Thyroid gland (tissue), 4 donors: ENCODE results near the gene ANKRD9. TPM values are rescaled to one million over a fixed set of nuclear protein-coding genes. Genes with fewer than 3 reads are reported as not detected.

ENCODE experiments used
- DNase-seq, 2 donors: peaks; one replicate each; pipeline ENCODE4 v3.0.0-alpha.2; 2019
- H3K27ac ChIP-seq, 3 donors: fragments of 200-600 bp; sonication (generic); 1 replicate in 2 of 3; 2 replicates in 1 of 3; pipeline ENCODE4 v1.5.1; 2016 to 2019; ENCODE audit warnings: mild to moderate bottlenecking in 1 of 3, moderate library complexity in 1 of 3
- H3K27me3 ChIP-seq: fragments of 200-600 bp; sonication (generic); one replicate; pipeline ENCODE4 v1.5.1; 2019
- H3K36me3 ChIP-seq, 2 donors: fragments of 200-600 bp; sonication (generic); one replicate each; pipeline ENCODE4 v1.5.1; 2016 to 2019
- H3K4me1 ChIP-seq, 2 donors: fragments of 200-600 bp; sonication (generic); one replicate each; pipeline ENCODE4 v1.5.1; 2017 to 2019
- H3K4me3 ChIP-seq, 3 donors: fragments of 200-600 bp; sonication (generic); replicated peaks in 1 of 3; 1 replicate in 2 of 3; 2 replicates in 1 of 3; pipeline ENCODE4 v1.5.1; 2016; ENCODE audit warnings: mild to moderate bottlenecking in 1 of 3
- H3K9me3 ChIP-seq: fragments of 200-600 bp; sonication (generic); one replicate; pipeline ENCODE4 v1.5.1; 2017
- CTCF ChIP-seq, 6 experiments: fragments of 200-600 bp in 3 of 6; fragments of 450-650 bp in 3 of 6; sonication (generic) in 3 of 6; IDR thresholded peaks; one replicate each; pipeline ENCODE4 v1.5.1; 2016 to 2019; ENCODE audit warnings: antibody characterized with exemption in 6 of 6, mild to moderate bottlenecking in 2 of 6, inconsistent platforms in 1 of 6, moderate library complexity in 1 of 6
- POLR2A ChIP-seq, 2 donors: fragments of 450-650 bp; IDR thresholded peaks; one replicate each; pipeline ENCODE4 v1.6.1; 2017; ENCODE audit warnings: antibody characterized with exemption in 2 of 2, mild to moderate bottlenecking in 2 of 2, moderate library complexity in 1 of 2
- WGBS, 2 donors: methylation state at CpG; one replicate each; pipeline ENCODE4 v1.1.5; 2017; 5-methylcytosine and 5-hydroxymethylcytosine counted together
- intact Hi-C: fragments of 100-400 bp; cut with DNase I; formaldehyde crosslinking; loops from one replicate; pipeline ENCODE4 v1.15.1; 2023
- total RNA-seq, 4 donors: library from RNA; depleted of rRNA; stranded (reverse); fragments of >200 nt; gene quantifications; one replicate each; pipeline ENCODE4 v1.2.3, GENCODE V29; 2016

Gene ANKRD9
- total RNA-seq, 4 donors from 2014 or later: 36.4 to 62.8 (median 55.0) TPM

GRCh38 chr14:102496331-102496691, 13.3 kb downstream of the ANKRD9 start:
- DNase-seq: no peak
- H3K4me3 ChIP-seq: no peak overlapping the region
- 90 to 97% methylated on average over 6 of the region's 11 CpGs for WGBS, 2 donors

GRCh38 chr14:102495491-102496330, 13.9 kb downstream of the ANKRD9 start:
- no peak for DNase-seq
- peaks cover 10 to 15% of the 10 kb centered on the region in 2 donors for H3K4me1 ChIP-seq
- 91 to 96% methylated on average over 12 to 20 of the region's 26 CpGs for WGBS, 2 donors
- H3K27me3 ChIP-seq: no peaks in the 10 kb centered on the region
- no peak overlapping the region for H3K4me3 ChIP-seq
- H3K36me3 ChIP-seq: peaks cover 0 to 10% of the 10 kb centered on the region in 2 donors
- H3K27ac ChIP-seq: no peak overlapping the region
- H3K9me3 ChIP-seq: no peaks in the 10 kb centered on the region
- TF ChIP-seq CTCF (IDR thresholded peaks at IDR 0.05) (no peak), POLR2A (IDR thresholded peaks at IDR 0.05) (no peak)
- intact Hi-C loops: no loop called here

More at GRCh38 chr14:102496331-102496691, 13.3 kb downstream of the ANKRD9 start:
- peaks cover 10 to 19% of the 10 kb centered on the region in 2 donors for H3K4me1 ChIP-seq
- TF ChIP-seq POLR2A (IDR thresholded peaks at IDR 0.05): no peak
- no peak for TF ChIP-seq CTCF (IDR thresholded peaks at IDR 0.05)
- H3K27ac ChIP-seq: no peak overlapping the region
- no peaks in the 10 kb centered on the region for H3K27me3 ChIP-seq
- H3K36me3 ChIP-seq: peaks cover 0 to 10% of the 10 kb centered on the region in 2 donors
- intact Hi-C loops: no loop called here
- H3K9me3 ChIP-seq: no peaks in the 10 kb centered on the region

GRCh38 chr14:102493585-102493984, 16.0 kb downstream of the ANKRD9 start:
- DNase-seq: no peak
- Histone ChIP-seq H3K9me3 (no peaks in the 10 kb centered on the region), H3K4me3 (no peak overlapping the region), H3K36me3 (peaks cover 0 to 6% of the 10 kb centered on the region in 2 donors), H3K4me1 (no peaks in the 10 kb centered on the region), H3K27ac (no peak overlapping the region), H3K27me3 (no peaks in the 10 kb centered on the region)
- WGBS, 2 donors: 94 to 97% methylated on average over 14 to 15 of the region's 15 CpGs
- TF ChIP-seq POLR2A (IDR thresholded peaks at IDR 0.05) (no peak), CTCF (IDR thresholded peaks at IDR 0.05) (no peak)
- intact Hi-C loops: no loop called here

GRCh38 chr14:102493096-102493495, 16.5 kb downstream of the ANKRD9 start:
- no peak for TF ChIP-seq CTCF (IDR thresholded peaks at IDR 0.05)
- TF ChIP-seq POLR2A (IDR thresholded peaks at IDR 0.05): no peak
- no peaks in the 10 kb centered on the region for H3K4me1 ChIP-seq
- no peak overlapping the region for H3K4me3 ChIP-seq
- H3K9me3 ChIP-seq: no peaks in the 10 kb centered on the region
- intact Hi-C loops: no loop called here
- peaks cover 0 to under 1% of the 10 kb centered on the region in 2 donors for H3K36me3 ChIP-seq
- 91 to 93% methylated on average over 14 to 15 of the region's 15 CpGs for WGBS, 2 donors
- H3K27ac ChIP-seq: no peak overlapping the region
- H3K27me3 ChIP-seq: no peaks in the 10 kb centered on the region
- no peak for DNase-seq

- WGBS, 2 donors: 93 to 94% methylated on average over 17 of the region's 17 CpGs
- no peak for DNase-seq
- TF ChIP-seq CTCF (IDR thresholded peaks at IDR 0.05) (no peak), POLR2A (IDR thresholded peaks at IDR 0.05) (no peak)
These were observed 17.1 kb downstream of the ANKRD9 start for GRCh38 chr14:102492531-102492910.

More at GRCh38 chr14:102492531-102492910, 17.1 kb downstream of the ANKRD9 start:
- no peak overlapping the region for H3K4me3 ChIP-seq
- H3K9me3 ChIP-seq: no peaks in the 10 kb centered on the region
- no peaks in the 10 kb centered on the region for H3K36me3 ChIP-seq
- no peaks in the 10 kb centered on the region for H3K4me1 ChIP-seq
- H3K27me3 ChIP-seq: no peaks in the 10 kb centered on the region
- no peak overlapping the region for H3K27ac ChIP-seq
- intact Hi-C loops: no loop called here
